ENCODE data around the gene LLGL2.

GRCh38 chr17:75552425-75553294 is 27.2 kb downstream of the LLGL2 start:
- TF ChIP-seq, protein P1, sequence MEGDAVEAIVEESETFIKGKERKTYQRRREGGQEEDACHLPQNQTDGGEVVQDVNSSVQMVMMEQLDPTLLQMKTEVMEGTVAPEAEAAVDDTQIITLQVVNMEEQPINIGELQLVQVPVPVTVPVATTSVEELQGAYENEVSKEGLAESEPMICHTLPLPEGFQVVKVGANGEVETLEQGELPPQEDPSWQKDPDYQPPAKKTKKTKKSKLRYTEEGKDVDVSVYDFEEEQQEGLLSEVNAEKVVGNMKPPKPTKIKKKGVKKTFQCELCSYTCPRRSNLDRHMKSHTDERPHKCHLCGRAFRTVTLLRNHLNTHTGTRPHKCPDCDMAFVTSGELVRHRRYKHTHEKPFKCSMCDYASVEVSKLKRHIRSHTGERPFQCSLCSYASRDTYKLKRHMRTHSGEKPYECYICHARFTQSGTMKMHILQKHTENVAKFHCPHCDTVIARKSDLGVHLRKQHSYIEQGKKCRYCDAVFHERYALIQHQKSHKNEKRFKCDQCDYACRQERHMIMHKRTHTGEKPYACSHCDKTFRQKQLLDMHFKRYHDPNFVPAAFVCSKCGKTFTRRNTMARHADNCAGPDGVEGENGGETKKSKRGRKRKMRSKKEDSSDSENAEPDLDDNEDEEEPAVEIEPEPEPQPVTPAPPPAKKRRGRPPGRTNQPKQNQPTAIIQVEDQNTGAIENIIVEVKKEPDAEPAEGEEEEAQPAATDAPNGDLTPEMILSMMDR (IDR thresholded peaks at IDR 0.05), result no peak
- TF ChIP-seq POLR2A (IDR thresholded peaks at IDR 0.05) (no peak), EP300 (IDR thresholded peaks at IDR 0.05) (no peak)

Measured in stomach (tissue), 4 donors.